Measurements from ENCODE around the gene OR6S1. TPM values are rescaled to one million over a fixed set of nuclear protein-coding genes. Genes with fewer than 3 reads are reported as not detected.
A peak's percentile ranks its signal among the peaks of the same experiment; 100 is the strongest.
"Not testable (repeated sequence)": the region's sequence is repeated elsewhere in the genome, so short reads cannot be mapped to it uniquely, and the experiment has no call there.

The OR6S1 gene
- total RNA-seq, 2 donors from 2014 or later, result not detected

- Mint-ChIP-seq H3K4me3 (no peak overlapping the region), H3K36me3 (ENCODE audit: low read depth) (no peaks in the 10 kb centered on the region), H3K27ac (no peak overlapping the region), H3K9me3 (no peaks in the 10 kb centered on the region), H3K4me1 (peaks cover 18% of the 10 kb centered on the region), H3K27me3 (peaks cover 42% of the 10 kb centered on the region)
- peak; percentile 54 for ATAC-seq (replicated peaks)
Observed at GRCh38 chr14:20657216-20658211, 16.0 kb upstream of the OR6S1 start.

GRCh38 chr14:20656274-20656673 lies 14.8 kb upstream of the OR6S1 start:
- Mint-ChIP-seq H3K36me3 (ENCODE audit: low read depth) (no peaks in the 10 kb centered on the region), H3K9me3 (no peaks in the 10 kb centered on the region), H3K4me3 (no peak overlapping the region), H3K4me1 (peaks cover 14% of the 10 kb centered on the region), H3K27ac (no peak overlapping the region), H3K27me3 (peaks cover 52% of the 10 kb centered on the region)
- ATAC-seq (replicated peaks), result no peak

GRCh38 chr14:20655851-20656250 lies 14.4 kb upstream of the OR6S1 start:
- Mint-ChIP-seq H3K27me3 (peaks cover 53% of the 10 kb centered on the region), H3K36me3 (ENCODE audit: low read depth) (no peaks in the 10 kb centered on the region), H3K4me1 (peaks cover 14% of the 10 kb centered on the region), H3K9me3 (no peaks in the 10 kb centered on the region), H3K4me3 (no peak overlapping the region), H3K27ac (no peak overlapping the region)
- no peak for ATAC-seq (replicated peaks)

GRCh38 chr14:20652996-20653975 lies 11.8 kb upstream of the OR6S1 start:
- Mint-ChIP-seq H3K9me3 (no peaks in the 10 kb centered on the region), H3K27ac (no peak overlapping the region), H3K36me3 (ENCODE audit: low read depth) (no peaks in the 10 kb centered on the region), H3K27me3 (peaks cover 58% of the 10 kb centered on the region), H3K4me3 (peak overlapping the region; percentile 50), H3K4me1 (peaks cover 14% of the 10 kb centered on the region)
- peak; percentile 70 for ATAC-seq (replicated peaks)

GRCh38 chr14:20645481-20645880 lies 4.0 kb upstream of the OR6S1 start:
- H3K9me3 Mint-ChIP-seq, result no peaks in the 10 kb centered on the region

GRCh38 chr14:20644520-20644919 lies 3.0 kb upstream of the OR6S1 start:
- H3K36me3 Mint-ChIP-seq (ENCODE audit: low read depth), result no peaks in the 10 kb centered on the region
- H3K9me3 Mint-ChIP-seq, result no peaks in the 10 kb centered on the region
- no peaks in the 10 kb centered on the region for H3K4me1 Mint-ChIP-seq
- no peak for ATAC-seq (replicated peaks)
- no peak overlapping the region for H3K27ac Mint-ChIP-seq
- no peak overlapping the region for H3K4me3 Mint-ChIP-seq
- H3K27me3 Mint-ChIP-seq, result peaks cover 26% of the 10 kb centered on the region

More at GRCh38 chr14:20645481-20645880, 4.0 kb upstream of the OR6S1 start:
- no peaks in the 10 kb centered on the region for H3K4me1 Mint-ChIP-seq
- H3K27me3 Mint-ChIP-seq, result peaks cover 26% of the 10 kb centered on the region
- no peaks in the 10 kb centered on the region for H3K36me3 Mint-ChIP-seq (ENCODE audit: low read depth)
- no peak overlapping the region for H3K4me3 Mint-ChIP-seq
- H3K27ac Mint-ChIP-seq, result no peak overlapping the region
- ATAC-seq (replicated peaks), result no peak

- not testable (repeated sequence) for H3K4me3 Mint-ChIP-seq; ATAC-seq (replicated peaks); H3K27ac Mint-ChIP-seq; H3K36me3 Mint-ChIP-seq (ENCODE audit: low read depth); H3K4me1 Mint-ChIP-seq; H3K9me3 Mint-ChIP-seq
- peaks cover 24% of the 10 kb centered on the region for H3K27me3 Mint-ChIP-seq
Observed at GRCh38 chr14:20642755-20643154, 1.3 kb upstream of the OR6S1 start.

GRCh38 chr14:20642182-20642581 lies 691 bp upstream of the OR6S1 start:
- Mint-ChIP-seq H3K9me3 (no peaks in the 10 kb centered on the region), H3K36me3 (ENCODE audit: low read depth) (no peaks in the 10 kb centered on the region), H3K4me1 (no peaks in the 10 kb centered on the region), H3K27ac (no peak overlapping the region), H3K4me3 (no peak overlapping the region), H3K27me3 (peaks cover 24% of the 10 kb centered on the region)
- no peak for ATAC-seq (replicated peaks)

GRCh38 chr14:20632831-20633691 lies 8.4 kb downstream of the OR6S1 start:
- peaks cover 29% of the 10 kb centered on the region for H3K4me1 Mint-ChIP-seq
- peaks cover 18% of the 10 kb centered on the region for H3K36me3 Mint-ChIP-seq (ENCODE audit: low read depth)
- peak; percentile 84 for ATAC-seq (replicated peaks)
- H3K27ac Mint-ChIP-seq, result peak overlapping the region; percentile 98
- no peaks in the 10 kb centered on the region for H3K9me3 Mint-ChIP-seq
- peak overlapping the region; percentile 79 for H3K4me3 Mint-ChIP-seq
- peaks cover 12% of the 10 kb centered on the region for H3K27me3 Mint-ChIP-seq

GRCh38 chr14:20632448-20632830 lies 9.1 kb downstream of the OR6S1 start:
- Mint-ChIP-seq H3K36me3 (ENCODE audit: low read depth) (peaks cover 18% of the 10 kb centered on the region), H3K27me3 (peaks cover 15% of the 10 kb centered on the region), H3K9me3 (no peaks in the 10 kb centered on the region), H3K4me3 (peak overlapping the region; percentile 79), H3K4me1 (peaks cover 35% of the 10 kb centered on the region), H3K27ac (peak overlapping the region; percentile 98)
- peak; percentile 38 for ATAC-seq (replicated peaks)

GRCh38 chr14:20631880-20632389 lies 9.6 kb downstream of the OR6S1 start:
- Mint-ChIP-seq H3K4me3 (peak overlapping the region; percentile 79), H3K9me3 (no peaks in the 10 kb centered on the region), H3K36me3 (ENCODE audit: low read depth) (peaks cover 18% of the 10 kb centered on the region), H3K27me3 (peaks cover 18% of the 10 kb centered on the region), H3K27ac (peak overlapping the region; percentile 98), H3K4me1 (peaks cover 40% of the 10 kb centered on the region)
- ATAC-seq (replicated peaks), result no peak

- Mint-ChIP-seq H3K4me1 (peaks cover 43% of the 10 kb centered on the region), H3K4me3 (peak overlapping the region; percentile 79), H3K27me3 (peaks cover 20% of the 10 kb centered on the region), H3K9me3 (no peaks in the 10 kb centered on the region), H3K36me3 (ENCODE audit: low read depth) (peaks cover 18% of the 10 kb centered on the region), H3K27ac (peak overlapping the region; percentile 98)
- ATAC-seq (replicated peaks), result no peak
Observed at GRCh38 chr14:20631023-20631879, 10.2 kb downstream of the OR6S1 start.
